Measurements from ENCODE around the gene EIF5B.

DNA sequence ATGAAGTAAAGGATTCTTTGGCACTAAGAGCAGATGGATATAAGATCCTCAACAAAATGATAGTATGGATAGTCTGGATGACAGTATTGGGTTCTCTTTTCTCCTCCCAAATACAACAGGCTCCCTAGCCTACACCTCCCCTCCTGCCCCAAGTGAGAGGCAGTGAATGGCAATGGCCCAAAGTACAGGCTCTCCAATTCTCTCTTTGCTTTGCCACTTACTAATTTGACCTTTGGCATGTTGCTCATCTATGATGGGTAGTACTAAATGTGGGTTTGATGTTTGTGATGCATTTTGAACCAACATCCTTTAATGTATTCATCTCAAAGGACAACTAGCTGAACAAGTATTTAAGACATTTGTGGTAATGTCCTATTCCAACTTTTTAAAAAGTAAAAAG, 65.9 kb downstream of the EIF5B start:
- TF ChIP-seq, protein P1, sequence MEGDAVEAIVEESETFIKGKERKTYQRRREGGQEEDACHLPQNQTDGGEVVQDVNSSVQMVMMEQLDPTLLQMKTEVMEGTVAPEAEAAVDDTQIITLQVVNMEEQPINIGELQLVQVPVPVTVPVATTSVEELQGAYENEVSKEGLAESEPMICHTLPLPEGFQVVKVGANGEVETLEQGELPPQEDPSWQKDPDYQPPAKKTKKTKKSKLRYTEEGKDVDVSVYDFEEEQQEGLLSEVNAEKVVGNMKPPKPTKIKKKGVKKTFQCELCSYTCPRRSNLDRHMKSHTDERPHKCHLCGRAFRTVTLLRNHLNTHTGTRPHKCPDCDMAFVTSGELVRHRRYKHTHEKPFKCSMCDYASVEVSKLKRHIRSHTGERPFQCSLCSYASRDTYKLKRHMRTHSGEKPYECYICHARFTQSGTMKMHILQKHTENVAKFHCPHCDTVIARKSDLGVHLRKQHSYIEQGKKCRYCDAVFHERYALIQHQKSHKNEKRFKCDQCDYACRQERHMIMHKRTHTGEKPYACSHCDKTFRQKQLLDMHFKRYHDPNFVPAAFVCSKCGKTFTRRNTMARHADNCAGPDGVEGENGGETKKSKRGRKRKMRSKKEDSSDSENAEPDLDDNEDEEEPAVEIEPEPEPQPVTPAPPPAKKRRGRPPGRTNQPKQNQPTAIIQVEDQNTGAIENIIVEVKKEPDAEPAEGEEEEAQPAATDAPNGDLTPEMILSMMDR (IDR thresholded peaks at IDR 0.05 in 4 of 5, conservative IDR thresholded peaks at IDR 0.05 in 1 of 5) = no peak
- no peak for TF ChIP-seq POLR2A (IDR thresholded peaks at IDR 0.05)

All from gastrocnemius medialis (tissue), 4 donors.